GM23338 (cell line): ENCODE data around the gene QPCTL. TPM values are rescaled to one million over a fixed set of nuclear protein-coding genes. Genes with fewer than 3 reads are reported as not detected.

Source experiments
- ATAC-seq: fragments of 200-7000 bp; cut with Tn5 transposase; 3 replicates; pipeline ENCODE4 v1.9.1; 2020
- DNase-seq: peaks from one replicate; pipeline ENCODE4 v3.0.0-alpha.2; 2015; ENCODE audit warnings: low spot score
- H2AFZ ChIP-seq: fragments of 200-600 bp; sonication (generic); 2 replicates; pipeline ENCODE4 v1.8.0; 2016; ENCODE audit warnings: antibody characterized with exemption, mild to moderate bottlenecking, moderate library complexity
- H3F3A ChIP-seq: fragments of 200-600 bp; sonication (generic); replicated peaks from 2 replicates; pipeline ENCODE4 v1.8.0; 2017; ENCODE audit warnings: antibody characterized with exemption, mixed run types, low read depth
- H3K27ac ChIP-seq: fragments of 200-600 bp; sonication (generic); 2 replicates; pipeline ENCODE4 v1.6.1; 2016; ENCODE audit warnings: low read depth
- H3K27me3 ChIP-seq: fragments of 200-600 bp; sonication (generic); 2 replicates; pipeline ENCODE4 v1.8.0; 2016; ENCODE audit warnings: mild to moderate bottlenecking, mixed run types, moderate library complexity; ENCODE audit not compliant: insufficient read depth
- H3K36me3 ChIP-seq: fragments of 200-600 bp; sonication (generic); 2 replicates; pipeline ENCODE4 v1.8.0; 2016; ENCODE audit warnings: mild to moderate bottlenecking; ENCODE audit not compliant: insufficient read depth
- H3K4me1 ChIP-seq: fragments of 200-600 bp; sonication (generic); 2 replicates; pipeline ENCODE4 v1.8.0; 2016; ENCODE audit warnings: mild to moderate bottlenecking, moderate library complexity; ENCODE audit not compliant: insufficient read depth
- H3K4me2 ChIP-seq: fragments of 200-600 bp; sonication (generic); 2 replicates; pipeline ENCODE4 v1.7.1; 2017; ENCODE audit warnings: mixed run types
- H3K4me3 ChIP-seq: fragments of 200-600 bp; sonication (generic); 2 replicates; pipeline ENCODE4 v1.6.1; 2016; ENCODE audit warnings: mixed run types
- H3K79me2 ChIP-seq: fragments of 200-600 bp; sonication (generic); replicated peaks from 2 replicates; pipeline ENCODE4 v1.8.0; 2017; ENCODE audit warnings: mild to moderate bottlenecking; ENCODE audit not compliant: insufficient read depth
- H3K9me2 ChIP-seq: fragments of 200-600 bp; sonication (generic); 2 replicates; pipeline ENCODE4 v1.8.0; 2017; ENCODE audit not compliant: insufficient read depth
- H4K20me1 ChIP-seq: fragments of 200-600 bp; sonication (generic); replicated peaks from 2 replicates; pipeline ENCODE4 v1.8.0; 2017; ENCODE audit warnings: mild to moderate bottlenecking; ENCODE audit not compliant: insufficient read depth
- H3K27ac Mint-ChIP-seq: 2 replicates; pipeline ENCODE4 v1.8.0; 2020; ENCODE audit warnings: inconsistent platforms, mild to moderate bottlenecking, moderate library complexity, mixed read lengths
- H3K27me3 Mint-ChIP-seq: 3 replicates; pipeline ENCODE4 v1.8.0; 2022; ENCODE audit warnings: low read depth, mild to moderate bottlenecking, moderate library complexity, mixed read lengths, inconsistent platforms; ENCODE audit not compliant: insufficient read depth, poor library complexity
- H3K36me3 Mint-ChIP-seq: 3 replicates; pipeline ENCODE4 v1.8.0; 2021; ENCODE audit warnings: low read depth, mild to moderate bottlenecking, inconsistent platforms, moderate library complexity, mixed read lengths
- H3K4me1 Mint-ChIP-seq: 3 replicates; pipeline ENCODE4 v1.8.0; 2020; ENCODE audit warnings: mild to moderate bottlenecking, inconsistent platforms, mixed read lengths
- H3K4me3 Mint-ChIP-seq: 3 replicates; pipeline ENCODE4 v1.8.0; 2021; ENCODE audit warnings: moderate library complexity, mild to moderate bottlenecking, inconsistent platforms, mixed read lengths
- H3K9me3 Mint-ChIP-seq: 3 replicates; pipeline ENCODE4 v1.8.0; 2020; ENCODE audit warnings: moderate library complexity, mild to moderate bottlenecking, inconsistent platforms, mixed read lengths
- CREB1 ChIP-seq: fragments of 250-450 bp; sonication (Bioruptor Pico); IDR thresholded peaks from 2 replicates; pipeline ENCODE4 v1.5.0; 2020; ENCODE audit warnings: low read depth, mild to moderate bottlenecking, moderate library complexity
- EZH2 ChIP-seq: fragments of 200-600 bp; sonication (generic); IDR thresholded peaks from one replicate; pipeline ENCODE4 v1.8.0; 2017; ENCODE audit warnings: antibody characterized with exemption, mild to moderate bottlenecking, low read depth; ENCODE audit not compliant: unreplicated experiment
- EZH2phosphoT487 ChIP-seq: fragments of 200-600 bp; sonication (generic); IDR thresholded peaks from one replicate; pipeline ENCODE4 v1.8.1; 2018; ENCODE audit warnings: antibody characterized with exemption; ENCODE audit not compliant: unreplicated experiment
- JUNB ChIP-seq: IDR thresholded peaks from one replicate; pipeline ENCODE4 v1.6.1; 2016; ENCODE audit warnings: antibody characterized with exemption; ENCODE audit not compliant: unreplicated experiment
- NANOG ChIP-seq: IDR thresholded peaks from 2 replicates; pipeline ENCODE4 v1.6.1; 2016; ENCODE audit warnings: antibody characterized with exemption, borderline replicate concordance
- POLR2AphosphoS5 ChIP-seq: IDR thresholded peaks from 2 replicates; pipeline ENCODE4 v1.6.1; 2016; ENCODE audit warnings: antibody characterized with exemption, low read depth
- REST ChIP-seq: IDR thresholded peaks from one replicate; pipeline ENCODE4 v1.6.1; 2018; ENCODE audit warnings: antibody characterized with exemption; ENCODE audit not compliant: unreplicated experiment
- STAT1 ChIP-seq: IDR thresholded peaks from one replicate; pipeline ENCODE4 v1.6.1; 2016; ENCODE audit warnings: antibody characterized with exemption; ENCODE audit not compliant: unreplicated experiment
- ZNF114 ChIP-seq: fragments of 250-450 bp; sonication (Bioruptor Pico); IDR thresholded peaks from 2 replicates; pipeline ENCODE4 v1.5.0; 2020; ENCODE audit warnings: mild to moderate bottlenecking, moderate library complexity
- ZNF331 ChIP-seq: fragments of 250-450 bp; sonication (Bioruptor Pico); IDR thresholded peaks from 2 replicates; pipeline ENCODE4 v1.5.0; 2020; ENCODE audit warnings: low read depth, mild to moderate bottlenecking, moderate library complexity
- ZNF462 ChIP-seq: fragments of 250-450 bp; sonication (Bioruptor Pico); IDR thresholded peaks from 2 replicates; pipeline ENCODE4 v1.5.0; 2020; ENCODE audit warnings: mild to moderate bottlenecking, moderate library complexity
- polyA plus RNA-seq: library from polyadenylated mRNA; unstranded; fragments of >200 nt; fragmentation: Nextera tagmentation; extraction: Ambion mirVana; gene quantifications from 2 replicates; pipeline ENCODE4 v1.2.1, GENCODE V29; 2016
- total RNA-seq: library from RNA; depleted of rRNA; stranded (reverse); fragments of >200 nt; shearing (Covaris generic); gene quantifications from 2 replicates; pipeline ENCODE4 v1.2.3, GENCODE V29; 2014
- TF ChIP-seq, protein P1 (sequence below), 2 experiments: fragments of 200-600 bp in 1 of 2; sonication (generic) in 1 of 2; conservative IDR thresholded peaks; 2 replicates each; pipeline versions ENCODE4 v1.5.1 to v1.6.1; 2016 to 2017; ENCODE audit warnings: antibody characterized with exemption in 2 of 2, low read depth in 2 of 2, mild to moderate bottlenecking in 2 of 2, moderate library complexity in 1 of 2
- TF ChIP-seq, protein P2 (sequence below): IDR thresholded peaks from 2 replicates; pipeline ENCODE4 v1.6.1; 2016; ENCODE audit warnings: antibody characterized with exemption

Gene QPCTL
- total and polyA plus RNA-seq, 2 experiments from 2014 or later: 10.6 to 26.2 TPM

- peaks cover 13% of the 10 kb centered on the region for H3K36me3 Mint-ChIP-seq
- H3K27me3 Mint-ChIP-seq: peaks cover 14% of the 10 kb centered on the region
- no peak overlapping the region; the same call in 2 of the 3 replicates for H3K4me3 Mint-ChIP-seq
- Histone ChIP-seq H3K27me3 (no peaks in the 10 kb centered on the region), H2AFZ (no peak overlapping the region), H4K20me1 (peaks cover 6% of the 10 kb centered on the region), H3K4me2 (no peak overlapping the region), H3F3A (0 out of 2 replicates have a peak, but pooled peaks cover 3% of the 10 kb centered on the region), H3K27ac (peak overlapping the region; percentile 53; the same call in 1 of the 2 replicates), H3K9me2 (no peaks in the 10 kb centered on the region), H3K36me3 (no peaks in the 10 kb centered on the region), H3K79me2 (peaks cover 33% of the 10 kb centered on the region), H3K4me1 (peaks cover 2% of the 10 kb centered on the region; the same call in 1 of the 2 replicates), H3K4me3 (no peak overlapping the region)
- DNase-seq (no peak), ATAC-seq (no peak)
- peaks cover 24% of the 10 kb centered on the region for H3K4me1 Mint-ChIP-seq
- no peak for TF ChIP-seq POLR2AphosphoS5
- no peak for TF ChIP-seq ZNF114 (CRISPR knock-in tag)
- no peak for TF ChIP-seq EZH2phosphoT487
- TF ChIP-seq REST: no peak
- no peak for TF ChIP-seq ZNF331 (CRISPR knock-in tag)
- TF ChIP-seq JUNB: no peak
- no peak for TF ChIP-seq ZNF462
- no peak for TF ChIP-seq EZH2
- no peak for TF ChIP-seq STAT1
- TF ChIP-seq, protein P1, sequence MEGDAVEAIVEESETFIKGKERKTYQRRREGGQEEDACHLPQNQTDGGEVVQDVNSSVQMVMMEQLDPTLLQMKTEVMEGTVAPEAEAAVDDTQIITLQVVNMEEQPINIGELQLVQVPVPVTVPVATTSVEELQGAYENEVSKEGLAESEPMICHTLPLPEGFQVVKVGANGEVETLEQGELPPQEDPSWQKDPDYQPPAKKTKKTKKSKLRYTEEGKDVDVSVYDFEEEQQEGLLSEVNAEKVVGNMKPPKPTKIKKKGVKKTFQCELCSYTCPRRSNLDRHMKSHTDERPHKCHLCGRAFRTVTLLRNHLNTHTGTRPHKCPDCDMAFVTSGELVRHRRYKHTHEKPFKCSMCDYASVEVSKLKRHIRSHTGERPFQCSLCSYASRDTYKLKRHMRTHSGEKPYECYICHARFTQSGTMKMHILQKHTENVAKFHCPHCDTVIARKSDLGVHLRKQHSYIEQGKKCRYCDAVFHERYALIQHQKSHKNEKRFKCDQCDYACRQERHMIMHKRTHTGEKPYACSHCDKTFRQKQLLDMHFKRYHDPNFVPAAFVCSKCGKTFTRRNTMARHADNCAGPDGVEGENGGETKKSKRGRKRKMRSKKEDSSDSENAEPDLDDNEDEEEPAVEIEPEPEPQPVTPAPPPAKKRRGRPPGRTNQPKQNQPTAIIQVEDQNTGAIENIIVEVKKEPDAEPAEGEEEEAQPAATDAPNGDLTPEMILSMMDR (conservative IDR thresholded peaks at IDR 0.05; ENCODE audit: low read depth in 2 of 2): no peak
- TF ChIP-seq, protein P2, sequence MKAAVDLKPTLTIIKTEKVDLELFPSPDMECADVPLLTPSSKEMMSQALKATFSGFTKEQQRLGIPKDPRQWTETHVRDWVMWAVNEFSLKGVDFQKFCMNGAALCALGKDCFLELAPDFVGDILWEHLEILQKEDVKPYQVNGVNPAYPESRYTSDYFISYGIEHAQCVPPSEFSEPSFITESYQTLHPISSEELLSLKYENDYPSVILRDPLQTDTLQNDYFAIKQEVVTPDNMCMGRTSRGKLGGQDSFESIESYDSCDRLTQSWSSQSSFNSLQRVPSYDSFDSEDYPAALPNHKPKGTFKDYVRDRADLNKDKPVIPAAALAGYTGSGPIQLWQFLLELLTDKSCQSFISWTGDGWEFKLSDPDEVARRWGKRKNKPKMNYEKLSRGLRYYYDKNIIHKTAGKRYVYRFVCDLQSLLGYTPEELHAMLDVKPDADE: no peak
- TF ChIP-seq NANOG: no peak
- no peak for TF ChIP-seq CREB1 (CRISPR knock-in tag)
- peak overlapping the region; percentile 49; the same call in 1 of the 2 replicates for H3K27ac Mint-ChIP-seq
- no peaks in the 10 kb centered on the region for H3K9me3 Mint-ChIP-seq
Measured at GRCh38 chr19:45710356-45711130, 18.1 kb downstream of the QPCTL start.
